Transverse colon (tissue), 4 donors: Measurements from ENCODE around the gene LMO4. TPM values are rescaled to one million over a fixed set of nuclear protein-coding genes. Genes with fewer than 3 reads are reported as not detected.

Source experiments
- DNase-seq: peaks from one replicate; pipeline ENCODE4 v3.0.0-alpha.2; 2019
- H3K27ac ChIP-seq, 4 donors: fragments of 200-600 bp; sonication (generic); 2 replicates each; pipeline ENCODE4 v1.5.1; 2016 to 2018; ENCODE audit warnings: inconsistent platforms in 4 of 4
- H3K27me3 ChIP-seq: fragments of 200-600 bp; sonication (generic); 2 replicates; pipeline ENCODE4 v1.5.1; 2017; ENCODE audit warnings: inconsistent platforms
- H3K36me3 ChIP-seq, 4 donors: fragments of 200-600 bp; sonication (generic); 2 replicates each; pipeline ENCODE4 v1.5.1; 2017 to 2019; ENCODE audit warnings: inconsistent platforms in 4 of 4
- H3K4me1 ChIP-seq, 4 donors: fragments of 200-600 bp; sonication (generic); 2 replicates each; pipeline ENCODE4 v1.5.1; 2017 to 2020; ENCODE audit warnings: inconsistent platforms in 4 of 4
- H3K4me3 ChIP-seq, 4 donors: fragments of 200-600 bp; sonication (generic); 1 replicate in 1 of 4; 2 replicates in 3 of 4; pipeline versions ENCODE4 v1.5.1 to v1.6.1; 2017 to 2019; ENCODE audit warnings: inconsistent platforms in 4 of 4
- H3K9me3 ChIP-seq, 2 donors: fragments of 200-600 bp; sonication (generic); 2 replicates each; pipeline ENCODE4 v1.5.1; 2017 to 2019; ENCODE audit warnings: inconsistent platforms in 2 of 2
- EP300 ChIP-seq: sonication (generic); formaldehyde crosslinking; IDR thresholded peaks from one replicate; pipeline ENCODE4 v1.6.1; 2017; ENCODE audit warnings: antibody characterized with exemption, low read depth
- POLR2A ChIP-seq: fragments of 450-650 bp; IDR thresholded peaks from one replicate; pipeline ENCODE4 v1.6.1; 2016; ENCODE audit warnings: antibody characterized with exemption, mild to moderate bottlenecking, moderate library complexity
- POLR2AphosphoS5 ChIP-seq, 3 donors: sonication (generic); formaldehyde crosslinking; IDR thresholded peaks; one replicate each; pipeline ENCODE4 v1.6.1; 2016; ENCODE audit warnings: antibody characterized with exemption in 3 of 3
- WGBS, 2 donors: methylation state at CpG; one replicate each; pipeline ENCODE4 v1.1.5; 2018; ENCODE audit warnings: low coverage in 1 of 2; 5-methylcytosine and 5-hydroxymethylcytosine counted together
- in situ Hi-C, 4 donors: fragments of 200-750 bp; cut with MboI; loops; one replicate each; pipeline versions ENCODE4 v1.15.0 to v1.15.1; 2017; ENCODE audit warnings: low sequenced_read_pairs in 3 of 4, low pct_ligation_motif_present in 1 of 4, low pct_unique_long_range_greater_than_20kb in 1 of 4
- intact Hi-C: fragments of 100-400 bp; cut with DNase I; formaldehyde crosslinking; loops from one replicate; pipeline ENCODE4 v1.15.1; 2023; ENCODE audit warnings: low total_unique reads
- total RNA-seq, 4 donors: library from RNA; depleted of rRNA; stranded (reverse); fragments of >200 nt; gene quantifications; one replicate each; pipeline ENCODE4 v1.1.0, GENCODE V29; 2016
- TF ChIP-seq, protein P1 (sequence below), 5 experiments: fragments of 200-600 bp in 3 of 5; fragments of 450-650 bp in 2 of 5; sonication (generic) in 3 of 5; IDR thresholded peaks; 1 replicate in 2 of 5; 2 replicates in 3 of 5; pipeline ENCODE4 v1.5.1; 2016 to 2017; ENCODE audit warnings: antibody characterized with exemption in 5 of 5, inconsistent platforms in 3 of 5, mild to moderate bottlenecking in 2 of 5, moderate library complexity in 1 of 5

LMO4 gene
- total RNA-seq, 4 donors from 2014 or later, result 8.4 to 22.4 (median 16.4) TPM

DNA sequence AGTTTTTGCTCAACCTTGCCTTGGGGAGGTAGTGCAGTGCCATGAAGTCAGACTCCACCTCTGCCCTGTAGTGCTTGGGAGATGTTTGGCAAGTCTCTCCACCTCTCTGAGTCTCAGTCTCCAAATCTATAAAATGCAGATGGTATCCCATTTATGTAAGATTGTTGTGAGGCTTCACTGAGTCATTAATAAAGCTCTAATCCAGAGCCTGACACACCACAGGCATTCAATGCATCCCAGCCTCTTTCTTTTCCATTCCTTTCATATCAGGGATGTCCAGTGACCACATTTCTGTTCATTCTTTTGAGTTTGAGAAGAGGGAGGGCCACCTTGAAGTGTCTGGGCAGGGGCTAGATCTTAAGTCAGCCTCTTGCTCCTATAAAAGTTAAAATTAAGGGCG is 37.6 kb upstream of the LMO4 start:
- DNase-seq, result no peak
- no peaks in the 10 kb centered on the region for H3K4me1 ChIP-seq
- H3K36me3 ChIP-seq, result no peaks in the 10 kb centered on the region
- H3K9me3 ChIP-seq, result no peaks in the 10 kb centered on the region
- no peak overlapping the region for H3K4me3 ChIP-seq
- H3K27ac ChIP-seq, result no peak overlapping the region
- WGBS, 2 donors, result 10 to 58% methylated on average over 1 of the region's 1 CpG
- intact Hi-C loops (loop anchor here (10.0 kb wide), 1 partner anchor 764 kb away; no protein-coding TSS in a partner anchor), in situ Hi-C loops (loop anchor here in 2 of 4 donors (25.0 kb wide), 2 partner anchors 671 to 771 kb away; no protein-coding TSS in a partner anchor)
- TF ChIP-seq, protein P1, sequence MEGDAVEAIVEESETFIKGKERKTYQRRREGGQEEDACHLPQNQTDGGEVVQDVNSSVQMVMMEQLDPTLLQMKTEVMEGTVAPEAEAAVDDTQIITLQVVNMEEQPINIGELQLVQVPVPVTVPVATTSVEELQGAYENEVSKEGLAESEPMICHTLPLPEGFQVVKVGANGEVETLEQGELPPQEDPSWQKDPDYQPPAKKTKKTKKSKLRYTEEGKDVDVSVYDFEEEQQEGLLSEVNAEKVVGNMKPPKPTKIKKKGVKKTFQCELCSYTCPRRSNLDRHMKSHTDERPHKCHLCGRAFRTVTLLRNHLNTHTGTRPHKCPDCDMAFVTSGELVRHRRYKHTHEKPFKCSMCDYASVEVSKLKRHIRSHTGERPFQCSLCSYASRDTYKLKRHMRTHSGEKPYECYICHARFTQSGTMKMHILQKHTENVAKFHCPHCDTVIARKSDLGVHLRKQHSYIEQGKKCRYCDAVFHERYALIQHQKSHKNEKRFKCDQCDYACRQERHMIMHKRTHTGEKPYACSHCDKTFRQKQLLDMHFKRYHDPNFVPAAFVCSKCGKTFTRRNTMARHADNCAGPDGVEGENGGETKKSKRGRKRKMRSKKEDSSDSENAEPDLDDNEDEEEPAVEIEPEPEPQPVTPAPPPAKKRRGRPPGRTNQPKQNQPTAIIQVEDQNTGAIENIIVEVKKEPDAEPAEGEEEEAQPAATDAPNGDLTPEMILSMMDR (IDR thresholded peaks at IDR 0.05), result no peak
- TF ChIP-seq POLR2A, result no peak
- TF ChIP-seq POLR2AphosphoS5 (IDR thresholded peaks at IDR 0.05), result no peak
- TF ChIP-seq EP300, result no peak
- no peaks in the 10 kb centered on the region for H3K27me3 ChIP-seq

DNA sequence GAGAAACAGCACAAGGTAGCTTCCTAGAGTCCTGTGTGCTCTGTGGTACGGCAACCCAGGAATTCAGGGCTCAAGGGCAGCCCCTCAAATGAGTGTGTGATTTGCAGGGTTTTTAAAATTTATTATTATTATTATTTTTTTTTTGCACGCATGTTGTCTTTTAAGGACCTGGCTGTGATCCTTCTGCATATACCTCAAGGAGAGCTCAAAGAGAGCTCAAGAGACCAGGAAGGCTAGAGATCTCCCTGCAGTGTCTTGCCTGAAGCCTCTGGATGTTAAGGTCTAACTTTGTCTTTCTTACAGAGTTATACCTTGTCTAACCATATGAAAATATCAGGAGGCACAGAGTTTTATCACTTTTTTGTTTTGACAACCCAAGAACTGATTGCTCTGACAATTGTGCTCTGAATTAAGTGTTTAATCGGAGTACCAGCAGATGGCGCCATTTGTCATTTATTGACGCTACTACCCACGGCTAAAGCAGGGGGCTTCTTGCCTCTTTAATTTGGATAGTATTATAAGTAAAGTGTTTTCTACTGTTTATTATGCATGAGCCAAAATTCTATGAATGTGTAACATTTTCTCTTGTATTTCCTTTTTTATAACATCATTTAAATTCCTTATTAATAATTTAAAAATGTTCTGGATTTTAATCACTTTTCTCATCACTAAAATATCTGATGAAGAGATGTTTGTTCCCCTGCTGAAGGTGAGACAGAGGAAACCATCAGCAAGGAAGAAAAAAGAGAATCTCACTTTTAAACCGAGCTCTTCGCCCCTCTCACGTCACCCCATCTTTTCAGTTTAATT is 35.8 kb upstream of the LMO4 start:
- Histone ChIP-seq H3K27me3 (no peaks in the 10 kb centered on the region), H3K4me1 (no peaks in the 10 kb centered on the region), H3K4me3 (no peak overlapping the region), H3K9me3 (no peaks in the 10 kb centered on the region), H3K27ac (no peak overlapping the region), H3K36me3 (no peaks in the 10 kb centered on the region)
- DNase-seq, result peak; percentile 59
- intact Hi-C loops (loop anchor here (10.0 kb wide), 1 partner anchor 762 kb away; no protein-coding TSS in a partner anchor), in situ Hi-C loops (loop anchor here in 2 of 4 donors (25.0 kb wide), 2 partner anchors 669 to 769 kb away; no protein-coding TSS in a partner anchor)
- WGBS, 2 donors, result 41 to 48% methylated on average over 9 of the region's 9 CpGs
- TF ChIP-seq, protein P1 (IDR thresholded peaks at IDR 0.05), result peak; percentile 69 to 85 (median 77)
- TF ChIP-seq POLR2A (no peak), POLR2AphosphoS5 (IDR thresholded peaks at IDR 0.05) (no peak)

DNA sequence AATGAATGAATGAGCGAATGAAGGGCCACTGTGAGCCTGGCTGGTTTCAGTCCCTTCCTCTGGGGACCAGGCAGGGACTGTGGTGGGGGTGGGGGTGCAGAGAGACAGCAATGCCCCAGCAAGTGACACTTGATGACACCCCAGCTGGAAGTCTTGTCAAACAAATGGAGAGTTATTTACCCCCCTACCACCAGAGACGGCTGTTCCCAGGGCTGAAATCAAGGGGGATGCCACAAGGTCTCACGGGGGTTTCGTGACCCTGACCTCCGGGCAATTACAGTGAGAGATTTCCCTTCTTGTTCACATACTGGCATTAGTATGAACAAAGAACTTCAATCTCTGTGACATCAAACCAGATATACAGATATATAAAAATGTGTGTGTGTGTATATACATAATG is 34.0 kb upstream of the LMO4 start:
- TF ChIP-seq POLR2A (no peak), POLR2AphosphoS5 (IDR thresholded peaks at IDR 0.05) (no peak), EP300 (no peak)
- TF ChIP-seq, protein P1 (IDR thresholded peaks at IDR 0.05), result no peak
- H3K36me3 ChIP-seq, result no peaks in the 10 kb centered on the region
- no peak overlapping the region for H3K27ac ChIP-seq
- H3K27me3 ChIP-seq, result no peaks in the 10 kb centered on the region
- 87 to 100% methylated on average over 1 to 5 of the region's 5 CpGs for WGBS, 2 donors
- intact Hi-C loops, result loop anchor here (10.0 kb wide), 1 partner anchor 760 kb away; no protein-coding TSS in a partner anchor
- in situ Hi-C loops, result loop anchor here in 2 of 4 donors (25.0 kb wide), 2 partner anchors 668 to 768 kb away; no protein-coding TSS in a partner anchor
- no peak for DNase-seq
- no peaks in the 10 kb centered on the region for H3K4me1 ChIP-seq
- no peak overlapping the region for H3K4me3 ChIP-seq
- H3K9me3 ChIP-seq, result no peaks in the 10 kb centered on the region

DNA sequence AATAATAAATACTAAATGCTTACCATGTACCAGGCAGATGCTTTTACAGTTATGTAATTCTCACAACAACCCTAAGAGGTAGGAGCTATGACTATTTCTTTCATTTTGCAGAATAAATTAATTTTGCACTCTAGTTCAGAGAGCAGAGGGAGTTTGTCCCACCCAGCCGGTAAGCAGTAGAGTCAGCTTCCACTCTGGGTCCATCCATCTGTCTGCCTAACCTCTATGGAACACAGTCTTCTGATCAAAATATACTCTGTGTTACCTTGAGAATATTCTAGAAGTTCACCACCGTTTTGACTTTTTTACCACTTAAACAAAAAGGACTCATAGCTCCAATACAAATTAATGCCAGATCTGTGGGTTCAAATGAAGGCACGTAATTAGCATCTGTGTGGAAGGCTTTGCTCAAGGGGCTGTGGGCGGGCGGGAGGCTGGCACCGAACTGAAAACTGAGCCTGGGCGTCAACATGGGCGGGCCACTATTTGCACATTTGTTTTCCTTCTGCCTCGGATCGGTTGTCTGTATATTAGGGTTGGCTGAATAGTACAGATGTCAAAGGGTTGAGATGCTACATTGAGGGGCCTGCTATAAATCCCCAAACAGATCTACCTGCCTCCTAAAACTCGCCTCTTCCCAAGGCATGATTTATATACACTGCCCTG is 33.1 kb upstream of the LMO4 start:
- DNase-seq, result no peak
- no peak overlapping the region for H3K27ac ChIP-seq
- TF ChIP-seq, protein P1 (IDR thresholded peaks at IDR 0.05), result no peak
- TF ChIP-seq EP300 (no peak), POLR2A (no peak), POLR2AphosphoS5 (IDR thresholded peaks at IDR 0.05) (no peak)
- no peaks in the 10 kb centered on the region for H3K27me3 ChIP-seq
- H3K4me3 ChIP-seq, result no peak overlapping the region
- in situ Hi-C loops, result loop anchor here in 2 of 4 donors (25.0 kb wide), 2 partner anchors 667 to 767 kb away; no protein-coding TSS in a partner anchor
- no peaks in the 10 kb centered on the region for H3K9me3 ChIP-seq
- 63 to 100% methylated on average over 2 to 11 of the region's 11 CpGs for WGBS, 2 donors
- no peaks in the 10 kb centered on the region for H3K4me1 ChIP-seq
- intact Hi-C loops, result loop anchor here (10.0 kb wide), 1 partner anchor 759 kb away; no protein-coding TSS in a partner anchor
- H3K36me3 ChIP-seq, result no peaks in the 10 kb centered on the region
